Measurements from ENCODE around the gene ARID5B.

ARID5B gene

DNA sequence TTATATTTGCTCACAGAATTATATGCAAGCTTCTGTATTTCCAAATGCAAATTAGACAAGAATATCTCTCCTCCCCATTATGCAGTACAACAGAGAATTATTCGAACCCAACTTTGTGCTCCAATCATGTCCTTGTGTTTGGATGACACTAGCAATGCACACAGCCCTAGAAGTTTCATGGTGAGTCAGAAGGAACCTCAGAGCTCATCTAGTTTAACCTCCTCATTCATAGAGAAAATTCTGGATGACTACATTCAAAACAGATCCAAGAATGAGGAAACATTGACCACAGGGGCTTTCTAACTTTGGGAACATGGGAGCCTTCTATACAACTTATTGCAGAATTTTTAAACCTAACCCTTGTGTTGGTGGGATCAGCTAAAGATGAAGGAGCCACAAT, 12.8 kb upstream of the ARID5B start:
- DNase-seq (ENCODE audit: low spot score) = no peak

DNA sequence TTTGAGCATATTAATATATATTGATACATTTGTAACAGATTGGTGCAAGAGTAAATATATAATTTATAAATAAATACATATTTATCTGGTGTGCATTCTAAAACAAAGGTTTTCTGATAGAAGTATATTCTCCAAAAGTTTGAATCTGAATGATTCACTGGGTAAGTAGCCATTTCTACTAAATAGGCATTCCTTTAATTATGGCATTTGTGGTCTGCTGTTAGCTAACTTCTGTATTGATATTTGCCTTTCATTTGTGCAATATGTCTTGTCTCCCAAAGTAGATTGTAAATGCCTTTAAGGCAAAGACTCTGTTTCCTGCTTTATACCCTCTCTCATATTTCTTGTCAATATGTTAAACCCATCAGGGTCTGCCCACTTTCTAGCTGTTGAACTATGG, 11.1 kb upstream of the ARID5B start:
- no peak for DNase-seq (ENCODE audit: low spot score)

DNA sequence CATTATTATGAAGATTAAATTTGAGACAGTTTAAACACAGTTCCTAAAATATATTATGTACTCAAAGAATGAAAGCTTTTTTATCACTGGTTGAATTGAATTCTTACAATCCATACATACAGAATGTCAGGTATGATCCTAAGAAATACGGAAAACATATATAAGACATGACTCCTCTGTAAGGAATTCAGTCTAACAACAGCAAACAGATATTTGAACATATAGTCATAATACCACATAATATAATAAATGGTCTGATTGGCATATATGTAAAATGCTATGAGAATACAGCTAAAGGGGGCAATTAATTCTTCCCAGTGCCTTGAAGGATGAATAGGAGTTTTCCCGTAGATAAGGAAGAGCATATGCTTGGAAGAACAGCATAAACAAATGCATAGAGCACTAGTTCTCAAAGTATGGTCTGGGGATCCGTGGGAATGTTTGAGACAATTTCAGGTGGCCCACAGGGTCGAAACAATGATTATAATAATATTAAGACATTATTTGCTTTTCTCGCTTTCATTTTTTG, 10.6 kb upstream of the ARID5B start:
- no peak for DNase-seq (ENCODE audit: low spot score)

DNA sequence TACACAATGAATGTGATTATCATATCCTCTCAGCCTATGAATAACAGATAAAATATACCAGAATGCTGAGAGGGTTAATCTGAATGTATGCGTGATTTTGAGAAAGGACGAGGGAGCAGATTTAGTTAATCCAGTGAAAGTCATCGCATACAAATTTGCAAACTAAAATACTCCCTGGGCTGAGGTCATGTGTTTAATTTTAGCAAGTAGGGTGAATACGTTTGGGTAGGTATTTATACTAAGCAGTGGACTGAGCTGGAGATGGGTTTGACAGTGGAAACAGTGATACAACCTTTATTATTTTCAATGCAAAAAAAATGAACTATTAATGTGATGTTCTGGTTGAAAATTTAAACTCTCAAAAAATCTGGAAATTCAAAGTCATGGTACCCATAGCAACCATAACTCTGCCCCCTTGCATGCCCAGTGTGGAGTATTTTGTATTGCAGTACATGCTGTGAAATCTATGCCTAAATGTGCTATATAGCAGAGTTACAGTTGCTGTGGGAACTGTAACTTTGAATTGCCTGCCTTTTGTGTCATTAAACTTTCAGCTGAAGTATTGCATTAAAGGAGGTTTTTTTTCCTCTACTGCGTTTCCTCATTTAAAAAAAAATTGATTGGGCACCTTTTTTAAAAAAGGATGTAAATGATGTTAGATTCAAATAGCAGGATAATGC, 9.5 kb upstream of the ARID5B start:
- DNase-seq (ENCODE audit: low spot score) = no peak

DNA sequence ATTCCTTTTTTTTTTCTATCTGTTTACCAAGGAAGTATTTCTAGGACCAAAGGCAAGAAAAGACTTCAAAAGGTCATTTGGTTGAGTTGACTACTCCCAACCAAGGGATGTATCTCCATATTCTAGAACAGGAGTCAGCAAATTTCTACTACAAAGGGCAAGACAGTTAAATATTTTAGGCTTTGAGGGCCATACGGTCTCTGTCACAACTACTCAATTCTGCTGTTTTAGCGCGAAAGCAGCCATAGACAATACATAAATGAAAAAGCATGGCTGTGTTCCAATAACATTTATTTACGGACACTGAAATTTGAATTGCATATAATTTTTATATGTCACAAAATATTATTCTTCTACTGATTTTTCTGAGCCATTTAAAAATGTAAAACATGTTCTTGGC, 8.5 kb upstream of the ARID5B start:
- no peak for DNase-seq (ENCODE audit: low spot score)

DNA sequence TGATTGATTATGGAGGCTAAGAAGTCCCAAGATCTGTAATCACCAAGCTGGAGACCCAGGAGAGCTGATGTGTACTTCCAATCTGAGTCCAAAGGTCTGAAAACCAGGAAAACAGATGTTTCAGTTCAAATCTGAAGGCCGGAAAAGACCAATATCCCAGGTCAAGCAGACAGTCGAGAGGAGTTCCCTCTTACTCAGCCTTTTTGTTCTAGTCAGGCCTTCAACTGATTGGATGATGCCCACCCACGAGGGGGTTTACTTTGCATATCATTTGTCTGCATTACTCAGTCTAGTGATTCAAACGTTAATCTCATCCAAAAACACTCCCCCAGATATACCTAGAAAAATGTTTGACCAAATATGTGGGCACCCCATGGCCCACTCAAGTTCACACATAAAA, 7.4 kb upstream of the ARID5B start:
- no peak for DNase-seq (ENCODE audit: low spot score)

DNA sequence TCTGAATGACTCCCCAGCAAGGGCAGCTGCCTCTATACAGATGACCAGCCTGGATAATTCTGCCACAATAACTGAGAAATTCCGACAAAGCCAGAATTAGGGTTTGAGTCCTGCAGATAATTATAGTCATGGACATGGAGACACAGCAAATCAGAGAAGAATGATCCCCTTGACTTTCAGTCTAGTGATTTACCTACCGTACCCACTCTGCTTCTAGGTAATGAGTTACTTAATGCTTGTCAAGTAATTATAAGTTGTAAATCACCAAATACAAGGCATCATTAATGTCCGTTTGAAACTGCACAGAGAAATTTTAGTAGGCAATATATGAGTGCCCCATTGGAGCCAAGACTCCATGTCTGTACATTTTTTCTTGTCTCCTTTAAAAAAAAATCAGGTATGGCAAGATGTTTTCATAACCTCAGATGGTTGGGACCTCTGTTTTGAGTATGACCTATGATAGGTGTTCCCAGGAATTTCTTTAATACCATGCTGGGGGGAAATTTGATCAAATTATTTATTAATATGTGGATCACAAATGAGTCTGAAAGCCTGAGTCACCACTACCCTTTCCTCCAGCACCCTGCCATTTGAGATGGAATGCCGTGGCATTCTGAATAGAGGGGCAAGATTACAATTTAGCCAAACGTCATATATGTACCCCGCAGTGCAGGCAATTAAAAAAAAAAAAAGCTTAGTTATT, 5.5 kb upstream of the ARID5B start:
- peak; percentile 62 for DNase-seq (ENCODE audit: low spot score)

DNA sequence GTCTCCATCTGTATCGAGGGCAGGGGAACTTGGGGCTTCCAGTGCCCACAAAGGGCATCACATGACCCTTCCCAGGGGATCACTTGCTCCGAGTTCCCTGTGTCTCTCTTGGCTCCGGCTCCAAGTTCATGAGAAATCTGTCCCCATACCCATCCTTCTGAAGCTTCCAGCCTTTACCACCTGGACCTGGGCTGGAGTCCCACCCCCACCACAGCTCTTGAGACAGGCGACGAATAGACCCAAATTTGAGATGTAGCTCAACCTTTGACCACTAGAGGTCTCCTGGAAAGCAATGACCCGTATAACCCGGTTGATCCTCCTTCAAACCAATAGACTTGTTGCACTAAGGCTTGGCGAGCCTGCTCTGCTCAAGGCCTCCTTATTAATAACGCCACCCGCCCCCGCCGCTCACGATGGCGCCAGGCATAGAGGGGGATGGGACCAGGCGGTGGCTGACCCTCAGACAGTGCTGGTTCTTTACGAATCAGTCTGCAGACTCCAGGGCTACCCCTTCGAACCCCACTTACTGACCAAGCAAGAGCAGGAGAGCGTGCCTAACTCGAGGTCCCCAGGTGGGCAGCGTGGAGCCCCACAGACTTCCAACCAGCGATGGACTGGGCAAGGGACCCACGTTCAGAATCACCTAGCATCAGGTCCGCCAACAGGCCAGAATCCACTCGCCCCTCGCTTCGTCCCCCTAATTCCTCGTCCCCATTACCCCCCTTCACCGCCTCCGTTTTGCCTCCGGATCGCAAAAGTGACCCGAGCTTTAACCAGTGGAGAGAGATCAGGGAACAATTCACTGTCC, 4.4 kb upstream of the ARID5B start:
- DNase-seq (ENCODE audit: low spot score) = peak; percentile 88

DNA sequence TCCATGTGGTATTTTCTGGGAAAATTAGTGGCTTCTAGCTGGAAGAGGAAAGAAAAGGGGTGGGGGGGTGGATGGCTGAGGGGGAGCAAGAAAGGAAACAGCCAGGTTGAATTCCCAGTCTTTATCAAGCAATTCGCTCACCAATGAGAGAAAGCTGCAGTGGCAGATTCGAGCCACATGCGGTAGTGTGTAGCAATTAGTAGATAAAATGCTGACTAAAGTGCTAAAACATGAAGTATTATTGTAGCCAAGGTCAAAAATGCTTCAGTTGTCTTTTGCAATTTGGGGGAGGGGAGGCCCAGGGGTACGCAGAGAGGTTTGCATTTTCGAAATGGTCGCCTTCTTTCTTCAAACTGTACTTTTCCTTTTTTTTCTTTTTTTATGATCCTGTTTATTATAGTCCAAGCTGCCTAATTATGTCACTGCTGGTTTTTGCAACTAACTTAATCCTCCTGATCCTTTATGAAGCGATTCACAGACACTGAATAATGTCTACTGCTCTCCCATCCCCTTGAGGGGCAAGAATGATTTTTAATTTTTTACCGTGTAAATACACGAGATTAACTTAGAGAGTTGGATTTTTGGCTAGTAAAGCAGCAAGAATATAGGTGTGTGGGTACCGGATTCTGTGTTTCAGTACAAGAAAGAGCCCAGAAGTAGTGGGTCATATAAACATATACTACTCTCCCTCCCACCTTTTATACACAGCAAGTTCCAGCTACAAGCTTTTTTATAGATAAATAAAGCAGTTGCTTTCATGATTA, 3.6 kb upstream of the ARID5B start:
- DNase-seq (ENCODE audit: low spot score) = peak; percentile 86

DNA sequence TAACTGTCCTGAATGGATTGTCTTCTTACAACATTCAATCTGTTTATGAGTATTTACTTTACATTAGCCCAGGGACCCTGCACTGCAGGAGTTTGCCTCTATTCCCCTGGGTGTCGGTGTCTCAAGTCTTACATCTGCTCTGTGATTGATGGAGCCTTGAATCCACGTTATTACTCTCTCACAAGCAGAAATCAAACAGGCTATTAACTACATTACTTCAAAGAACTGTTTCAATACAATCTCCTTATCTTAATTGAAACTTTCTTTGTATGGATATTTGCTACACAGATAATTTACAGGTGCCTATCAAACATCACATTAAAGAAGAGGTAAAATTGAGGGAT, 3.1 kb upstream of the ARID5B start:
- peak; percentile 65 for DNase-seq (ENCODE audit: low spot score)

DNA sequence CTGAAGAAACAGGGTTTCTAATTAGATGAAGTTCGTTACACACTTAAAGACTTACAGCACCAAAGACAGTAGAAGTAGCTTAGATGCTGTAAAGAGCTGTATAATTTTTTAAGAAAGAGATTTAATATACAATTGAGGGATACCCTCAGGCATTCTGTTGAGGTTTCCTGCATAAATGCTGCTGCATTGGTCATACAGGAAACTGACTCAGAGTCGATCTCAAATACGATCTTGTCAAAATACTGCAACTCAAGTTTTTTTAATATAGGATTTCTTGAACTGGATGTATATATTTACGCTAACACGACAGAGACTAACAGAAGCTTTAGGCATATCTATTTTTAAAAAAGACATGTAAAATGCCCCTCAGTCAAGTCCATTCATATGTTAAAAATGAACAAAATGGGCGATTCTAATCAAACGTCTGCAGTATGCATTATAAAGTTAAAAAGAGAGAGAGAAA, 2.4 kb upstream of the ARID5B start:
- DNase-seq (ENCODE audit: low spot score) = peak; percentile 38

DNA sequence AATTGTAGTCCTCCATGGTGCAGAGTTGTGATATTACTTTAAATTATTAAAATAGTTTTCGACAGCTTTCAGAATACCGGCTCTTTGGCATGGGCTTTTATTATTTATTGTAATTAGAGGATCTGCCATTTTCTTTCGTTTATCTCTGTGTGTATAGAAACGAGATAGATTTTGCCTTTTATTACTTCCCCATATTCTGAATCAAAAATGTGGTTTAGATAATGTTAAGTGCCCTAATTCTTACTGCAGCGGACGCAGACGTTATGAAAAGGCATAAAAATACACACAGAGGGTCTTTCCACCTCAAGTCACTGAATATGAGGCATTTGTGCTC, 1.9 kb upstream of the ARID5B start:
- no peak for DNase-seq (ENCODE audit: low spot score)

DNA sequence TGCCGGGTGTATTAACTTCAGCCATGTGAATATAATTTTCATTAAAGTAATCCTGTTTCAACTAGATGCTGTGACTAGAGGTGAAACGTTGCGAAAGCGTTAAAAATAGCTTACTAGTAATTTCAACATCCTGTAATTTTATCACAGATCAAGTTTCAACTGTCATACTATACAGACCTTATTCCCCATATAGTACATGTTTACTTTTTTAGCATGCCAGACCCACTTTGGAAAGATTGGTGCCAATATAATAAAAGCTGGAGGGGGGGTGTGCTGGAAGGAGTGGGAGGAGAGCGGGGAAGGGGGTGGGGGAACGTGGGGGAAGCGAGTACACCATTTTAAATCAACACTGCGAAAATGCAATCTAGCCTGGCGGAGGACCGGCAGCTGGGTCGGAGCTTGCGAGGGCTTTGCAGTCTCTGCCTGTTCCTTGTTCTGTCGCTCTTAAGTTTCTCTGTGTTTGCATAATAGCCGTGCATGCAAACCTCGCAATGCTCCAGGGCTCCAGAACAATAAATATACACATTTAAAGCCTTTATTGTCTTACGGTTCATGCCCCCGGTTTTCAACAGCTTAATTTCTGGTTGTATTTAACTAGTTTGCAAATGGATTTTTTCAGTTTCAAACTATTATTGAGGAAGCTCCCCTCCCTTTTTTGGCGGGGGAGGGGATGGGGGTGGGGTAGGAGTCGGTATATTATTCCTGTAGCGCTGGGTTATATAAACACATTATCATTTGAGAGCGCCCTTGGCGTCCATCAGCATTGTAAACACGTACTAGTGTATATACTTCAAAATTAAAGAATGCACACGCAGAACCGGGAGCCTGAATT, 1.3 kb upstream of the ARID5B start:
- peak; percentile 82 for DNase-seq (ENCODE audit: low spot score)

DNA sequence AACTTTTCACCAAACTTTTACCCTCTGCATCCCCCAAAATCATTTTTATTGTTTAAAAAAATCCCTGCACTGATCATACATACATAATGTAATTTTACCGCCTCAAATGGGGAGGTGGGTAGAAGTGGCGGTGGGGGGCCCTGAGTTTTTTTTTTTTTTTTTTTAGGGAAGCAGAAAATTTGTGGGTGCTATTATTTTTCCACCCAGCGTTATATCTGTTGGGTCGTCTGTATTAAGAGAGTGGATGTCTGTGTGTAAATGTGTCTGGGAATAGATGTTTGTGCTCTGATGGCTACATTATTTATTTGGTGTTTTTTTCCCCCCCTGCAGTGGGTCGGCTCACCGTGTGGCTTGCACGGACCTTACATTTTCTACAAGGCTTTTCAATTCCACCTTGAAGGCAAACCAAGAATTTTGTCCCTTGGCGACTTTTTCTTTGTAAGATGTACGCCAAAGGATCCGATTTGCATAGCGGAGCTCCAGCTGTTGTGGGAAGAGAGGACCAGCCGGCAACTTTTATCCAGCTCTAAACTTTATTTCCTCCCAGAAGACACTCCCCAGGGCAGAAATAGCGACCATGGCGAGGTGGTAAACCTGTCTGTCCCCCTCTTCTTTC, 438 bp downstream of the ARID5B start:
- peak; percentile 58 for DNase-seq (ENCODE audit: low spot score)

DNA sequence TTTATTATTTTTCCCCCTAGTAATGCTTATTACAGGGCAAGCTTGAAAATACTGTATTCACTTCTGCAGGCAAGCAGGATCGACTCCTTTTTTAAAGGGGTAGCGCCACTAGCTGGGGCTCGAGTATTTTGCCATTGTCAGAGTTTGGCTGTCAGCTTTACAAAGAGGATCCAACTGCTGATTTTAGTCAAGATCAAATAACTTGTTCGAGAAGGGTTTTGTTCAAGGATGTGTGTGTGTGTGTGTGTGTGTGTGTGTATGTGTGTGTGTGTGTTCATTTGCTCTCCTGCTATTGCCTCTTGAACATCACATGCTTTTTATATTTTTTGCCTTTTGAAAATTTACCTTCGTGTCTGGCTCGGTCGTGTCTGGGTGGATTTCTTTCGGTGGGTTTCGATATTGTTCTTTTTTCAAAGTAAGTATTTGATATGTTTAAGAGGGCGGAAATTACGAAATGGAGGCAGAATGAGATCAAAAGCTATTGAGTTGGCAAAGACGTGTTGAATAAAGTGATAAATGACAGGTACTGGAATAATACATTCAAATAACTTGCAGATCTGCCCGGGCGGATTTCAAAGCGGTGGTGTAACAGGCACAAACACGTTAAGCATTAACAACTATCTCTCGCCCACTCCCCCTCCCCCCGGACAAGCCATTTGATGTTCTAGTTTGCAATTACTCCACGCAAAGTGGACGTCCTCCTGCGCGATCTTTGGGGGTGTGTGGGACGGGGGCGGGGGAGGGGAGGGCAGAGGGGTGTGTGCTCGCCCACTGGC, 1.1 kb downstream of the ARID5B start:
- DNase-seq (ENCODE audit: low spot score) = peak; percentile 83

DNA sequence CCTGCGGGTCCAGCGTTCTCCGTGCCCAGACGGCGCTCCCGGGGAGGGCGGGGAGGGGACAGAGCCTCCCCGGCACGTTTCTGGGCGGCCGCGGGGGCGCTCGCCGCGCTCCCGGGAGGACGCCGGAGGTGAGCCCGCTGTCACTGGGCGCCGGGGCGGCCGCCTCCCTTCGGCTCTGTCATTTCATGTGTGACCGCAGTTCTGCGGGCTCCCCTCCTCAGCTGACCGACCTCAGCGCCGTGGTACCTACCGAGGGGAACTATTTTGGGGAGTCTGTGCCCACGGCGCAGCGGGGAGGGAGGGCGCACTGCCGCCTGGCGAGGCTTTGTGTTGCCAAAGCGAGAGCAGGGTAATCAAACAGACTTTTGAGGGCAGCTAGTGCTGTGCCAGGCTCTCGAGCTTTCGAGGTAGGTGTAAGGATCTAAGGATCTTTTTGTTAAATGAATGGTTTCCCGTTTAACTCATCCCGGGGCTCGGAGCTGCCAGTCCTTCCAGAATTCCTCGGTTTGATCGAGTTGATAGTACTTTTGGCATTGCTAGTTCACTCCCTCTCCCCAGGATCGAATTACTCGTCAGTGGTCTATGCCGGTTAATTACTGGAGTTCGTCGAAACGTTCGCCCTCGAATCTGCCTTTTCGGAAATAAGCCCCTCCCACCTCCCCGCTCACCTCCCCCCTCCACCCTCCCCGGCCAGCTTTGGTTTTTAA, 1.9 kb downstream of the ARID5B start:
- peak; percentile 52 for DNase-seq (ENCODE audit: low spot score)

DNA sequence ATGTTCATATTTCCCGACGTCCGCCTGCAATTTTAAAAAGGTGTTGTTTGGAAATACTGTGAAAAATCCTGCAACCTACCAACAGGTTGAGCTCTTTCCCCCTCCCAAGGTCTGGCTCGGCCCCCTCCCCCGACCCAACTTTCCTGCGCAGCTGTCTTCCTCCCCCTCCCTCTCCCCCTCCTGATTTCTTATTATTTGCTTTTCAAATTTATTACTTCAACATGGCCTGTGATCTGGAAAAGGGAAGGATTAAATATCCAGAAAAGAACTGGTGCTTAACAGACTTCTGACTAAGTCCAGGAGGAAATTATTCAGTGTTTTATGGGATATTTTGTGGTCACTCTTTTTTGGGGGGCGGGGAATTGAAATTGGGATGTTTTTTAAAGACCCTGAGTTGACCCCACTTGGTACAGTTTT, 2.4 kb downstream of the ARID5B start:
- DNase-seq (ENCODE audit: low spot score) = no peak

DNA sequence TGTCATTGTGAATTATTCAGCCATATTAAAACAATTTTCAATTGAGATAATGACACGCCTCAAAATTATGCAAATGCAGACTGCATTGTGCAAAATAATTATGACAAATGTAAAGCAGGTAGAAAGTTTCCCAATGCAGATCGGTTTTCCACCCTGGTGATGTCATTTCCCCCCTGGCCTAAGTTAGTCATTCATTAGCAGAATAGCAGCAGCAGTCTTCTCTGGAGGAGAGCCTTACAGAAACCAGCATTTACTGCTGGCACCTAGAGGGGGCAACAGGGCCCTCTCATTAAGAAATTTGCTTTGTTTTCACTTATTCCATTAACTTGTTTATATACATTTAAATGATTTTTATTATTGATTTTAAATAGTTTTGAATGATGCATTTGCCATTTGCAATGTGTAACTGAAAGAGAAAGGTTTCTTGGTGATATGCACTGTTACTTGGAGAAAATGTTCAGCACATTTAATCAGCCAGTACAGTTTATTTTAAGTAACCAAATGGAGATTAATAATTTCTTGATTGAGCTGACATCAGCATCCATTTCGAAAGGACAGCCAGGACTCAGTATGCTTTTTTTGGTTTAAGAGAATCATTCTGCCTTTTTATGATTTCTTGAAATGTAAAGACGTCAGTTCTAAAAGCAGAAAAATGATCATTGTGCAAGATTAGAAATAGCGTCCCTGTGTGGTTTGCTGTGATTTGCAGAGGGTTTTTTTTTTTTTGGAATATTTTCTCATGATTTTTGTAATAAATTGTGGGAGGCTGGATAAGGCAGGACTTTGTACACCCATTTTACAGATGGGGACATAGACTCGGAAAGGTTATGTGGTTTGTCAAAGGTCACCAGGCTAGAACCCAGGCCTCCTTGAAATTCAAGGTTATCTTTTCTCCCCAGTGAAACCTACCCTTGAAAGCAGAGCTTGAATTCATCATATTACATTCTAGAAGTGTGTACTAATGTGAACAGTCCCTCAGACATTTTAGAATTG, 3.5 kb downstream of the ARID5B start:
- peak; percentile 62 for DNase-seq (ENCODE audit: low spot score)

Measured in cerebellar cortex (tissue), 1 donor.